Thyroid gland (tissue), 4 donors: ENCODE results near the gene TACR1. TPM values are rescaled to one million over a fixed set of nuclear protein-coding genes. Genes with fewer than 3 reads are reported as not detected.

Source experiments
- DNase-seq, 2 donors: peaks; one replicate each; pipeline ENCODE4 v3.0.0-alpha.2; 2019
- H3K27ac ChIP-seq, 3 donors: fragments of 200-600 bp; sonication (generic); 1 replicate in 2 of 3; 2 replicates in 1 of 3; pipeline ENCODE4 v1.5.1; 2016 to 2019; ENCODE audit warnings: mild to moderate bottlenecking in 1 of 3, moderate library complexity in 1 of 3
- H3K27me3 ChIP-seq: fragments of 200-600 bp; sonication (generic); one replicate; pipeline ENCODE4 v1.5.1; 2019
- H3K36me3 ChIP-seq, 2 donors: fragments of 200-600 bp; sonication (generic); one replicate each; pipeline ENCODE4 v1.5.1; 2016 to 2019
- H3K4me1 ChIP-seq, 2 donors: fragments of 200-600 bp; sonication (generic); one replicate each; pipeline ENCODE4 v1.5.1; 2017 to 2019
- H3K4me3 ChIP-seq, 3 donors: fragments of 200-600 bp; sonication (generic); replicated peaks in 1 of 3; 1 replicate in 2 of 3; 2 replicates in 1 of 3; pipeline ENCODE4 v1.5.1; 2016; ENCODE audit warnings: mild to moderate bottlenecking in 1 of 3
- H3K9me3 ChIP-seq: fragments of 200-600 bp; sonication (generic); one replicate; pipeline ENCODE4 v1.5.1; 2017
- CTCF ChIP-seq, 6 experiments: fragments of 200-600 bp in 3 of 6; fragments of 450-650 bp in 3 of 6; sonication (generic) in 3 of 6; IDR thresholded peaks; one replicate each; pipeline ENCODE4 v1.5.1; 2016 to 2019; ENCODE audit warnings: antibody characterized with exemption in 6 of 6, mild to moderate bottlenecking in 2 of 6, inconsistent platforms in 1 of 6, moderate library complexity in 1 of 6
- POLR2A ChIP-seq, 2 donors: fragments of 450-650 bp; IDR thresholded peaks; one replicate each; pipeline ENCODE4 v1.6.1; 2017; ENCODE audit warnings: antibody characterized with exemption in 2 of 2, mild to moderate bottlenecking in 2 of 2, moderate library complexity in 1 of 2
- WGBS, 2 donors: methylation state at CpG; one replicate each; pipeline ENCODE4 v1.1.5; 2017; 5-methylcytosine and 5-hydroxymethylcytosine counted together
- intact Hi-C: fragments of 100-400 bp; cut with DNase I; formaldehyde crosslinking; loops from one replicate; pipeline ENCODE4 v1.15.1; 2023
- total RNA-seq, 4 donors: library from RNA; depleted of rRNA; stranded (reverse); fragments of >200 nt; gene quantifications; one replicate each; pipeline ENCODE4 v1.2.3, GENCODE V29; 2016

The TACR1 gene
- total RNA-seq, 4 donors from 2014 or later: 0.24 to 2.7 (median 0.63) TPM

- intact Hi-C loops: no loop called here
- no peaks in the 10 kb centered on the region for H3K27me3 ChIP-seq
- H3K4me3 ChIP-seq: no peak overlapping the region
- H3K9me3 ChIP-seq: no peaks in the 10 kb centered on the region
- no peaks in the 10 kb centered on the region for H3K36me3 ChIP-seq
- H3K27ac ChIP-seq: no peak overlapping the region
- no peak for DNase-seq
- 88 to 95% methylated on average over 2 of the region's 2 CpGs for WGBS, 2 donors
- no peak for TF ChIP-seq POLR2A (IDR thresholded peaks at IDR 0.05)
- TF ChIP-seq CTCF (IDR thresholded peaks at IDR 0.05): no peak
- H3K4me1 ChIP-seq: no peaks in the 10 kb centered on the region
Observed at GRCh38 chr2:75087736-75088135, 111.6 kb downstream of the TACR1 start.

- Histone ChIP-seq H3K4me1 (no peaks in the 10 kb centered on the region), H3K9me3 (no peaks in the 10 kb centered on the region), H3K4me3 (no peak overlapping the region), H3K27ac (no peak overlapping the region), H3K36me3 (no peaks in the 10 kb centered on the region), H3K27me3 (no peaks in the 10 kb centered on the region)
- 78 to 85% methylated on average over 1 of the region's 1 CpG for WGBS, 2 donors
- intact Hi-C loops: no loop called here
- TF ChIP-seq POLR2A (IDR thresholded peaks at IDR 0.05): no peak
- no peak for TF ChIP-seq CTCF (IDR thresholded peaks at IDR 0.05)
- DNase-seq: no peak
Observed at GRCh38 chr2:75079575-75079974, 119.7 kb downstream of the TACR1 start.

GRCh38 chr2:75077909-75078308, 121.4 kb downstream of the TACR1 start:
- Histone ChIP-seq H3K36me3 (no peaks in the 10 kb centered on the region), H3K9me3 (no peaks in the 10 kb centered on the region), H3K27ac (no peak overlapping the region), H3K27me3 (no peaks in the 10 kb centered on the region), H3K4me3 (no peak overlapping the region), H3K4me1 (no peaks in the 10 kb centered on the region)
- WGBS, 2 donors: 92 to 93% methylated on average over 4 of the region's 4 CpGs
- intact Hi-C loops: no loop called here
- TF ChIP-seq POLR2A (IDR thresholded peaks at IDR 0.05): no peak
- no peak for TF ChIP-seq CTCF (IDR thresholded peaks at IDR 0.05)
- DNase-seq: no peak

GRCh38 chr2:75076088-75076487, 123.2 kb downstream of the TACR1 start:
- H3K27me3 ChIP-seq: no peaks in the 10 kb centered on the region
- no peak for DNase-seq
- H3K36me3 ChIP-seq: no peaks in the 10 kb centered on the region
- H3K4me1 ChIP-seq: no peaks in the 10 kb centered on the region
- H3K4me3 ChIP-seq: no peak overlapping the region
- TF ChIP-seq CTCF (IDR thresholded peaks at IDR 0.05) (no peak), POLR2A (IDR thresholded peaks at IDR 0.05) (no peak)
- intact Hi-C loops: no loop called here
- no peaks in the 10 kb centered on the region for H3K9me3 ChIP-seq
- WGBS, 2 donors: 86 to 95% methylated on average over 2 of the region's 2 CpGs
- no peak overlapping the region for H3K27ac ChIP-seq

GRCh38 chr2:75074708-75075107, 124.6 kb downstream of the TACR1 start:
- no peak for DNase-seq
- H3K4me3 ChIP-seq: no peak overlapping the region
- H3K27me3 ChIP-seq: no peaks in the 10 kb centered on the region
- TF ChIP-seq POLR2A (IDR thresholded peaks at IDR 0.05) (no peak), CTCF (IDR thresholded peaks at IDR 0.05) (no peak)
- no peaks in the 10 kb centered on the region for H3K9me3 ChIP-seq
- 100% methylated on average over 1 of the region's 1 CpG for WGBS, 2 donors
- H3K4me1 ChIP-seq: no peaks in the 10 kb centered on the region
- H3K27ac ChIP-seq: no peak overlapping the region
- intact Hi-C loops: no loop called here
- no peaks in the 10 kb centered on the region for H3K36me3 ChIP-seq
